ENCODE results near the gene ALG1.
"Not testable (repeated sequence)": the region's sequence is repeated elsewhere in the genome, so short reads cannot be mapped to it uniquely, and the experiment has no call there.

ALG1 gene

DNA sequence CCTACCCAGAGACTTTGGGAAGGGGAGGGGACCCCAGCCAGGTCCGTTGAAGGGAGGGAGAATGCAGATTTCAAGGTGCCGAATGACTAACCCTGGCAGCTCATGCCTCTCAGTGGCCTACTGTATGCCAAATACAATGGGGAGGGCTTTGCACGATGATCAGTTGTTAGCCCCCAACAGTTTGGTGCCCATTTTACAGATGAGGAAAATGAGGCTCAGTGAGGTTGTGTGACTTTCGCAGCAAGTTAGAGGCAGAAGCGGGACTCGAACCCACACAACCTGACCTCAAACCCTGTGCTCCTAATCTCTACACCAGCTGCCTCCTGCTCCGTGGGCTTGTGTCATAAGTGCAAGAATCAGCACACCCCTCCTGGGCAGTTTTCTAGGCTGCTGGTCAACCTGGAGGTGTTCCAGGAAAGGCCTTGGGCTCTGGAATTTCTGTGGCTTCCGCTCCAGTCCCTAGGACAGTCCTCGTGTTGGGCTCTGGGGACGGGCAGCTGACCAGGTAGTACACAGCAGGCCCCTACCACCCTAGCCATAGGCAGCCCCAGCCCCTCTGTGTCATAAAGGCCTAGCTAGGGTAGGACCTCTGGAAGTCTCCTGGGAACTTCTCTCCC is 26.0 kb upstream of the ALG1 start:
- no peak for DNase-seq

DNA sequence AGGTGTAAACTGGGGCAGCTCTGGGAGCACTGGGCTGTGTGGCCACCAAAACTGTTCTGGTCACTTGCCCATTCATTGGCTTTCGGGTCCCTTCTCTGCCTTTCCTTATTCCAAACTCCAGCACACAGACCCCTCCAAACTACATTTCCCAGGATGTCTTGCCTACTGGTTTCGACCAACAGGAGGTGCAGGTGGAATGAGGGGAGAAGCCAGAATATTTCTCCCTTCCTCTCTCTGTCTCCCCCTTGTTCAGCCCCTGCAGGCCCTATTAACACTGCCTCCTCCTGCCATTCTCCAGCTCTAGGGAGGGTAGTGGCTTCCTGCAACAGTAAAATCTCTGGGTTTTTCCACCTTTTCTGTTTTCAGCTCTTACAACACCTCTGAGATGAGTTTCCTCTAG is 24.7 kb upstream of the ALG1 start:
- no peak for DNase-seq

DNA sequence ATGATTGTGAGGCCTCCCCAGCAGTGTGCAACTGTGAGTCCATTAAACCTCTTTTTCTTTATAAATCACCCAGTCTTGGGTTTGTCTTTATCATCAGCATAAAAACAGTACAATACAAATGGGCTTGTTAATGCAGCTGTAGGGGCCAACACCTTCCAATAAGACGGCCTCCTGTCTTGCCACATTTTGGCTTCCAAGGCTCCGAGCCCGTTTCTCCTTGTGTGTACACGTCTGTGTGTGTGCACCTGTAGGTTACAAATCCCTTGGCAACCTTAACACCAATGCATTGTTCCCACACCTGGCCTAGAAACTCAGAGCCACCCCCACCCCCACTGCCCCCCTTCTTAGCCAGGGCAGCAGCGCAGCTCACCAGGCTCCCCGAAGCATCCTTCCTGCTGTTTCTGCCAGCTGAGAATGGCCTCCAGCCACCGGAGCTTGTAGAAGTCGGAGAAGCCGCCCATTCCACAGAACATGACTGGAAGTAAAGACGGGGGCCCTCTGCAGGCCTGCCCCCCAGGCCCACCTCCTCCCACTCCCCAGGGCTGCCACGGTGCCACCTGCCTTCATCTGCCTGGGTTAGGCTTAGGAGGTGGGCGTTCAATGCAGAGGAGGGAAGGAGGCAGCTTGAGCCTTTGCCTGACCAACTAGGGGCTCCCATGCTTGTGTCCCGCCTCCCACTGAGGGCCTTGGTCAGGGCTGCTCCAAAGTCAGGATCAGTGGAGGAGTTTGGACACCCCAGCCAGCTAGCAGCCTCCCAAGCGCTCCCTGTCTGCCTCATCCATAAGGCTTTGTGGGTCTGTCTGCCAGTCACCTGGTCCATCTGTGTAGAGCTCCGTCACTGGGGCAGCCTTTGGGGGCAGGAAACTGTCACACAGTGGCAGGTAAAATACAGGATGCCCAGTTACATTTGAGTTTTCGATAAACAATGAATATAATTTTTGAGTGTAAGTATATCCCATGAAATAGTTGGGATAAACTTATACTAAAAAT is 16.5 kb upstream of the ALG1 start:
- no peak for DNase-seq

DNA sequence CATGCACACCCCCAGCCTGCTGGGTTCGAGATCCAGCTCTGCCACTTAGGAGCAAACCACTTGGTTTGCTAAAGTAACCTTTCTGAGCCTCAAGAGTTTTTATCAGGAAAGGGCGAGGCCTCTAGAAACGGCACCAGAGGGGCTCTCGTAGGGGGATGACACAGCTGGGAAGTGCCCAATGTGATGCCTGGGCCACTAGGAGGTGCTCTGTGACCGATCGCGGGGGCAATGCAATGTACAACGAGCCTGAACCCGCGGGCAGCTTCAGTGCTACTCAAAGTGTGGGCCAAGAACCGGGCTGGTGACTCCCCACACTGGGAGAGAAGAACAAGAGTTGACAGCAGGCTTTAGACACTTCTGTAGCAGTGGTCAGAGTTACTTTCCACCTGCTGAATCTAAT is 15.3 kb upstream of the ALG1 start:
- no peak for DNase-seq

DNA sequence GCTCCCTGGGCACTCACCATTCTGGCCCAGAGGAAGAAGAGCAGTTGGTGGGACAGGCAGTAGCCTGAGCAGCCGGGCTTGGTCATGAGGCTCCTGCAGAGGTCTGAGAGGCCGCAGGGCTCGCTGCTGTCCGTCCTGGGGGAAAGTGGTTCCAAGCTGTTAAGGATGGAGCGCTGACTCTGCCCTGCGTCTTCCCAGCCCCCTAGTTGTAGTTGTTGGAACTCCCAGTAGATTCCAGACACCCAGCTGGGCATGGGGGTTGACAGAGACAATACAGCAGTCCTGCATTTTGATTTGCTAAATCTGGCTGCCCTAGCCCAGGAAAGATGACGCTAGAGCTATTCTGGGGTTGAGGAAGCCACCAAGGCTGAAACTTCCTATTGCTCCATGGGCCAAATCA is 13.2 kb upstream of the ALG1 start:
- no peak for DNase-seq

DNA sequence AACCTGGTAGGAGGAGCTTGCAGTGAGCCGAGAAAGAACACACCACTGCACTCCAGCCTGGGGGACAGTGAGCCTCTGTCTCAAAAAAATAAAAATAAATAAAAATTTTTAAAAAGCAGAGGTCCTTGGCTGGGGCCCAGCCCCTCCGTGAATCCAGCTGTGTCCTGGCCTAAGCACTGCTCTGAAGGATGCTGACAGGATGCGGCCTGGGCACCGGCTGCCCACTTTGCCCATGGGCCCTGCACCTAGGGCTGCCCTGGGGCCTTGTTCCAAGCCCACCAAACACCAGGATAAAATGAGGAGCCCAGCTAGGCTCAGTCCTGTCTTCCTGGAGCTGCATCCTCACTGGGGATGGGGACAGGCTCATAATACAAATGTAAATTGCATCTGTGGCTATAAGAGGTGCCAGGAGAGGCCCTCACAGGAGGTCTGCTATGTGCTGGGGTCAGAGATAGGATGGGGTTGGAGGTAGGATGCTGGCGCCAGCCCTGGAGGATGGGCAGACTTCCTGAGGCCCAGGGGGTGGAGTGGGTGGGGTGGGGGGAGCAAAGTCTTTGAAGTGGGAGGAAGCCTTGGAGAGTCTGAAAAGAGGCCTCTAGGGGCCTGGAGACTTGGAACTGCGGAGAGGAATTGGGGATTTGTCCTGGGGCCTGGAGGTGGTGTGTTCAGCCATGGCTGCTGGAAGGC is 12.1 kb upstream of the ALG1 start:
- no peak for DNase-seq

DNA sequence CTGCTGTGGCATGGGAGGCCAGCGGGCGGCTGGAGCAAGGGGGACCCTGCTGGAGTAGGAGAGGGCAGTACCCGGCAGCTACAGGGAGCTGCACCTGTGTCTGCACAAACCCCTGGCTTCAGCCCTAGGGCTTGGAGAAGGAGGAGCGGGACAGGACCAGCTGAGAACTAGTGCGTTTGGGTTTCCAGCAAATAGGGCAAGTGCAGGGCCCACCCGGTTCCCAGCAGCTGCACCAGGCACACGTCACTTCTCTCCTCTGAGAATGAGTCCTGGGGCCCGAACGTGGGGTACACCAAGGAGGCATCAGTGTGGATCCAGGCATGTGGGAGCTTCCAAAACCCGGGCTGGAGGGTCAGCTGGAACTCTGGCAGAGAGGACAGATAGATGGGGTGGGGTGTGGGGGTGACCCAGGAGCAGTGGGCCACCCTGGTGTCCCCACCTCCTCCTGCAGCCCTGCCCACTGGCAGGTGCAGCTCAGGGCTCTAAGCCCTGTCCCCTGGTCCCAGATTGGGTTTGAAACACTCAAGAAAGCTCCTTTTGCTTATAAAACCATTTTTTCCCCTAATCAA is 11.5 kb upstream of the ALG1 start:
- DNase-seq = no peak

DNA sequence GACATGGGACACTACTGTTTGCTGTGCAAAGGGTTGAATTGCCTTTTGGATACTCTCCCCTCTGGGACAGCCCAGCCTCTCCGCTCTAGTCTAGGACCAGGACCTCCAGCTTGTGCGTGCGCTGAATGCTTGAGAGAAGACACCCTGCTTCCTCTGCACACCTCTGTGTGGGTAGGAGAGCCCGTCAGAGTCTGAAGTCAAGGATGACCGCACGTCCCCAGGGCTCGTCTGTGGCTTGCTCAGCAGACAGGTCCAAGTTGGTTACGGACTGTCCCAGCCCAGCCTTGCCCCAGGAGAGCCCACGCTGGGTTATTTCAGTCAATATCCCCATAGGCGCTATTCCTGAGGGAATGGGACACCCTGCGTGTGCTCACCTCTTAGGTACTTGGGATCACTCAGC is 9.6 kb upstream of the ALG1 start:
- DNase-seq = no peak

DNA sequence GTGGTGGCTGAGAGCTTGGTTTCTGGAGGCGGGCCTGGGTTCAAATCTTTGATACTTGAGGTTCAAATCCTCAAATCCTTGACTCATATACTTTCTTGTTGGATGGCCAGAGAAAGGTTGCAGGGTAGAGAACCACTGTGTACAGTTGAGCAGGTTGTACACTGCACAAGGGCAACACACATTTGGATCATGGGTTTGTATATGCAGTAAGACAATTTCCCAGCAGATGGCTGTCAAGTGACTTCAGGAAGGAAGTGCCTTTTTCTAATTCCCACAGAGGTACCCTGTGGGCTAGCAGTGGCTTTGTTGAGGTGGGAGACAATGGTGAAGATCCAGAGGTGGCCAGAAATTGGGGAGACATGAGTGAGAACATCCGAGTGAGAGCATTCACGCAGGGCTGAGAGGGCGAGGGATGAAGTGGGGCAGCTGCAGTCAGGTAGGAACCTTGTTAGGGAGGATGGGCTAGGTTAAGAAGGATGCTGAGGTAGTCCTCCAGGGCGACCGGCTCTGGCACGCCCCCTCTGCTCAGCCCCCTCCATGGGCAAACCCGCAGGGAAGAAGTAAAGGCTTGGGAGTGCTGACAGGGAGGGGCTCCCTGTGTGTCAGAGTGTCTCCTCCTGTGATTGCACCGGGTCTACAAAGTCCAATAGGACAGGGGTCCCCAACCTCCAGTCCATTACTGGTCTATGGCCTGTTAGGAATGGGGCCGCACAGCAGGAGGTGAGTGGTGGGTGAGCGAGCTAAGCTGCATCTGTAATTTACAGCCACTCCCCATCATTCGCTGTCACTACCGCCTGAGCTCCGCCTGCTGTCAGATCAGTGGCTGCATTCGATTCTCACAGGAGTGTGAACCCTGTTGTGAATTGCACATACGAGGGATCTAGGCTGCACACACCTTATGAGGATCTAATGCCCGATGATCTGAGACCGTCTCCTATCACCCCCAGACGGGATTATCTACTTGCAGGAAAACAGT is 8.6 kb upstream of the ALG1 start:
- no peak for DNase-seq

DNA sequence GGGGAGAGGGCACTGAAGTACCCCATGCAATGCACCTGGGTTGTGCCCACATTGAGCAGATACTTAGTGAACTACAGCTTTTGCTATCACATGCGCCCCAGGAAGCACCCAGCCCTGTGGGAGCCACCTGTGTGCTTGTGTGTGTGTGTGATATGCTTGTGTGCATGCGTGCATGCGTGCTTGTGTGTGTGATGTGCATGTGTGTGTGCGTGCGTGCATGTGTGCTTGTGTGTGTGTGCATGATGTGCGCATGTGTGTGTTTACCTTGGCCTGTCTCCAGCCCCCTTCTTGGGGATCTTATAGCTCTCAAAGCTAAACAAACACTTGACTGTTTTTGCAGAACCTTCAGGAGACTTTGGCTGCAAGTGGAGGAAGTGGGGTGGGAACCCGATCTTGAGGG is 6.7 kb upstream of the ALG1 start:
- DNase-seq = no peak

DNA sequence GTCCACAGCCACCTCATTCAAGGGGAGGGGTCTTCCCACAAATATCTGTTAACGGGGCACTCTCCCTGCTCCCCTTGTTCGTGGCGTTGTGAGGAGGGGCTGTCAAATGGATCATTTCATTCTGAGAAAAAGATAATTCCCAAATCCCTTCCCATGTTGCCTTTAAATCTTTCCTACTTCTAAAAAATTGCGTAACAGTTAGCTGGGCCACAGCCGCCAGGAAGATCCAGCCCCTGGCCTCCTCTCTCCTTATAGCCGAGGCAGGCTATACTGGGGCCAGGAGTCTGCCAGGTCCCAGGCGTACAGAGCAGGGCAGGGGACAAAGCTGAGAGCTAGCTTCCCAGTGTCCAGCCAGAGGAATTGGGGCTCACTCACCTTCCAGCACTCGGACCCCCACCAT is 6.3 kb upstream of the ALG1 start:
- DNase-seq = no peak

DNA sequence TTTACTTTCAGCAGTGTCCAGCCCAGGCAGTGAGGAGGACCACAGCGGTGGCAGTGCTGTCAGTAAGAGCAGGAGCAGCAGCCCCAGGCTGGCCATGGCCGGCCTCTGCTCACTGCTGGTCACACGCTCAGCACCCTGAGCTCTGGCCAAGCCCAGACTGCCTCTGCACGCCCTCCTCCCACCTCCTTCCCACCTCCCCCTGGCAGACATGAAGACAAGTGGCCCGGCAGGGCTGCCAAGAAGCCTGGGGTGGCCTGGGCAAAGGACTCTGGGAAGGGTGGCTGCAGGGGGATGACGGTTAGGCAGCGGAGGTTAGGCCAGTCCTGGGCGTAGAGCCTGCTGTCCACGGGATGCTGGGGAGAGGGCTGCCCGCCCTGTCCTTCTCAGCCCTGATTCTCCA is 5.8 kb upstream of the ALG1 start, which contains the start of gene C16orf89:
Gene C16orf89 (minus strand): TSS at position 144 of the 400 bp plus-strand sequence. CDS start 48 bp downstream, at position 96.
- no peak for DNase-seq

DNA sequence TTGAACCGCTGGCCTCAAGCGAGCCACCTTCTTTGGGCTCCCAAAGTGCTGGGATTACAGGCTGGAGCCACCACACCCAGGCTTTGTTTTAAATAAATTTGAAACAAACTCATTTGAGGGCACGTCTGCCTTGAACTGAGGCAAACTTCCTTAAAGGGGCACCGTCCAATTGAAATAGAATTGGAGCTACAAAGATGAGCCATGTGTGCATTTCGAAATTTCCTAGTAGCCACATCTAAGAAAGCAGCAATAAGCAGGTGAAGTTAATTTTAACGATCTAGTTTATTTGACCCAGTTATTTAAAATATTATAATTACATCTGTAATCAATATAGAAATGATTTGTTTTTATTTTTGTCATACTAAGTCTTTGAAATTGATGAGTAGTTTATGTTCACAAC is 5.1 kb upstream of the ALG1 start:
- DNase-seq = no peak

DNA sequence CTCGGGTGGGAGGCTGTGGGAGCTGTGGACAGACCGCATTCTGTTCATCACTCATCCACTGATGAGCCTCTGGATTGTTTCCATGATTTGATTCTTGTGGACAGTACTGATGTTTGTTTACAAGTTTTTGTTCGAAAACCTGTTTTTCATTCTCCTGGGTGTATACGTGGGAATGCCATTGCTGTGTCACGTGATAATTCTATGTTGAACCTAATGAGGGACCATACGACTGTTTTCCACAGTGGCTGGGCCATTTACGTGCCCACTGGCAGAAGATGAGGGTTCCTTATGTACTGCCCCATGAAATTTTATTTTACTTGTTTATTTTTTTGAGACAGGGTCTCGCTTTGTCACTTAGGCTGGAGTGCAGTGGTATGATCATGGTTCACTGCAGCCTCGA is 2.6 kb upstream of the ALG1 start:
- no peak for DNase-seq

DNA sequence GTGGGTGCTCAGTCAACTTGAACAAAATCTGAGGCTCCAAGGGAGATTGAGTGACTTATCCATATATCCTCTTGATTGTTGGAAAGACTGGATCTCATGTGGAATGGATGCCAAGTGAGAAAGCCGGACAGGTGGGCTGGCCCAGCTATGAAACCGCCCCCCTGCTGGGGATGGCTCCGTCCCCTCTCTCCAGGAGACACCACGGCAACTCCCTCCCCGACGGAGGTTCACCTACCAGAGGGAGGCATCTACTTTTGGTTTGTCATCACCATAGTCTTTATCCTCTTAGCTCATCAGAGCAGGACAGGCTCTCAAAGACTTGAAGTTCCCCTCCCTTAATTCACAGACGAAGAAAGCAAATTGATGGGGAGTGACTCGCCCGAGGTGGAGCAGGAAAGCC is 1.8 kb upstream of the ALG1 start:
- no peak for DNase-seq

DNA sequence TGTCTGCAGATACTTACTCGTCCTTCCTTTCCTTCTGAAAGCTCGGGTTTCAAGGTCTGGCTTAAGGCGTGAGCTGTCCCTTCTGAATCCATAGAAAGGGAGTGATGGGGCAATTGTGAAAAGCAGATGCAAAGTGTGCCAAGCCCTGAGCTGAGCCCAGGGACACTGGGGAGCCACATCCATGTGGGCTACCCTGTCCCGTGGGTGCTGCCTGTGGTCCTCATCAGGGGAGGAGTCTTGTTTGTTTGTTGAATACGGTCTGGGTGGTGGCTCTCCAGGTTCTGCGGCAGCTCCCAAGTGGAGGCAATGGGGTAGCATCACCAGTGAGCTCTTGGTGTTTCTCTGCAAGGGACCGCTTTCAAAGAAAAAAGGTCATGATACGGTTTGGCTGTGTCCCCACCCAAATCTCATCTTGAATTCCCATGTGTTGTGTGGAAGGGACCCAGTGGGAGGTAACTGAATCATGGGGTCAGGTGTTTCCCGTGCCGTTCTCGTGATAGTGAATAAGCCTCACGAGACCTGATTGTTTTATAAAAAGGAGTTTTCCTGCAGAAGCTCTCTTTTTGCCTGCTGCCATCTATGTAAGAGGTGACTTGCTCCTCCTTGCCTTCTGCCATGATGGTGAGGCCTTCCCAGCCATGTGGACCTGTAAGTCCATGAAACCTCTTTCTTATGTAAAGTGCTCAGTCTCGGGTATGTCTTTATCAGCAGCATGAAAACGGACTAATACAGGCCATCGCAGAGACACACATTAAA is 1.0 kb upstream of the ALG1 start:
- DNase-seq = no peak

DNA sequence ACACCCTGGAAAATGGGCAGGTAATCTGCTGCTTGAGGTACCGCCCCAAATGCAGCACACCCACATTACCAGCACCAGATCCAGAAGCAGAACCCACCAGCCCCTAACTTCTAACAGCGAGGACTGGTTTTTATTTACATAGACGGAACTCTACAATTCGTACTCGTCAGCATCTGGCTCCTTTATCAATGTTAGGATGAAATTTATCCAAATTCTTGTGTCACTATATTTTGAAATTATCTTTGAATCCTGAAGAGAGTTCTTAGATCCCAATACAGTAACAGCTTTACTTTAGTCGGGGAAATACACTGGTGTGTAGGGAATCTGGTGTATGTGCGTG is 332 bp upstream of the ALG1 start:
- DNase-seq = no peak

DNA sequence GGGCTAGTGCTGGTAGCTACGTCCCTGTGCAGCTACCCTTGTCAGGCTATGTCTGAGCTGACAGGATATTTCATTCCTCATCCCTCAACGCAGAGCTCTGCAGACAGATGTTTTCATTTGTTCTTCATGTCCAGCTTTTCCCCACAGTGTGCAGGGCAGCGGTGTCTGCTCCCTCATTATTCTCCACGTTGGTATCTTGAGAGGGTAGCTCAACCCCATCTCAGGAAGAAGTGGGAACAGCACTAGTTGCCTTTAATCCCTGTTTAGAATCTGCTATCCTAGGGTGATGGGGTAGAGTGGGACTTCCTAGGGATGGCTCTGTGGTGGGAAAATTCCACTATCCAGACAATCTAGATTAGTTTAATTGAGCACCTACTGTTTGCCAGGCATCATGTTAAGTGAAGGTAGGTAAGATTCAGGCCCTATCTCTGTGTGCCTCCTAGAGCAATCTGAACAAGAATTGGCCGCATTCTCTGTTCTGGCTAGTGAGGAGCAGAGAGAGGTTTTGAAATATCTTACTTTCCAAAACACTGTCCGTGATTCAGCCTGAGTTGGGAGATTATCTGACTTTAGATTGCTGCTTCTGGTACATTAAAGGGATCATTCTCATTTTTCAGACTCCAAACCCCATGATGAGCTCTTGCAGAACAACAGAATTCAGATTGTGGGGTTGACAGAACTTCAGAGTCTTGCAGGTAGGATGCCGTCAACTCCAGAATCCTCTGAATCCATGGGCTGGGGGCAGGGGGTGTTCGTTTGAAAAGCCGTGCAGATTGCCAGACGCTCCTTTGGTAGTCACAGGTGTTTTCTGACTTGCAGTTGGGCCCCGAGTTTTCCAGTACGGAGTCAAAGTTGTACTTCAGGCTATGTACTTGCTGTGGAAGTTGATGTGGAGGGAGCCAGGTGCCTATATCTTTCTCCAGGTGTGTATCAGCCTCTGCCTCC is 963 bp downstream of the ALG1 start:
- DNase-seq = no peak

DNA sequence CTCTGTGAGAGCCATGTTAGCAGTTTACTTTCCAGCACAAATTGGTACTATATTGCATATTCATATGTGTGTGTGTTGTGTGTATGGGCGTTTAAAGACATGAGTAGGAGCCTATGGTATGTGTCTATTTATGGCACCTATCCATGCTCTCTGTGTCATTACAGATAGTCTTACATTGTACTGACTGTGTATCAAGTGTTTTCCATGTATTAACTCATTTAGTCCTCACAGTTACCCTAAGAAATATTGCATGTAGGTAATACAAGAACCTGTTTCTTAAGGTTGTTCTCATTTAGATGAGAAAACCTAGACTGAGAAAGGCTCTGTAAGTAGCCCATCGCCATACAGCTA is 1.6 kb downstream of the ALG1 start:
- DNase-seq = no peak

DNA sequence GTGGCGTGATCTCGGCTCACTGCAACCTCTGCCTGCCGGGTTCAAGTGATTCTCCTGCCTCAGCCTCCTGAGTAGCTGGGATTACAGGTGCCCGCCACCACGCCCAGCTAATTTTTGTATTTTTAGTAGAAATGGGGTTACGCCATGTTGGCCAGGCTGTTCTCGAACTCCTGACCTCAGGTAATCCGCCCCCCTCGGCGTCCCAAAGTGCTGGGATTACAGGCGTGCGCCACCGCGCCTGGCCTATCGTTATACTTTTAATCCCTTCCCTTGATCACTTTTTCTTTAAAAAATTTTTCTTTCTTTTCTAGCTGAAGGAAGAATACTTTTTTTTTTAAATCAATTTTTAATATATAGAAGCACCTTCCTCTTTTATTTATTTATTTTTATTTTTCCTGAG is 2.1 kb downstream of the ALG1 start:
- DNase-seq = not testable (repeated sequence)

DNA sequence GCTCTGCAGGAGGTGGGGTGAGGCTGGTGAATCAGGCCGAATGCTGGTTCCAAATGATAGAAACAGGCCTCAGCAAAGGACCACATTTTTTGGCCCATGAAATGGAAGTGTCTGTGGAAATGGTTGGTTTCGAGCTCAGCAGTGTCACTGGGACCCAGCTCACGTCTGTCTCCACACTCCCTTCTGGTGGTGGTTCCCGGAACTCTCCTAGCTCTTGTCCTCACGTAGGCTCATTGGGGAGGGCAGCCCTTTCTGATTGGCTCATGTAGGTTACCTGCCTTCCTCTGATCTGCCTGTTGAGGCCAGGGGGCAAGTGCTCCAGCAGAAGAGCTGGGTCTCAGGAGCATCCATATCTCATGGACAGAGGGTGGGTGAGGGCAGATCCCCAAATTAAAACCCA is 4.0 kb downstream of the ALG1 start:
- DNase-seq = no peak

Measured in NCI-H1694 (cell line).